ENCODE results near the gene APBA2. TPM values are rescaled to one million over a fixed set of nuclear protein-coding genes. Genes with fewer than 3 reads are reported as not detected.

APBA2 gene
- total RNA-seq, 2 experiments from 2014 or later = not detected

- Histone ChIP-seq H3K27ac (ENCODE audit: low read depth, low read length, poor library complexity, severe bottlenecking) (no peak overlapping the region), H3K4me1 (ENCODE audit: insufficient read depth, low read length, poor library complexity, severe bottlenecking) (no peaks in the 10 kb centered on the region), H3K4me2 (ENCODE audit: low read length) (no peak overlapping the region), H3K9me3 (ENCODE audit: low read length) (no peaks in the 10 kb centered on the region), H2AFZ (ENCODE audit: low read length) (no peak overlapping the region), H3K79me2 (ENCODE audit: insufficient read depth, low read depth, low read length) (no peaks in the 10 kb centered on the region), H3K4me3 (ENCODE audit: low read depth, low read length, poor library complexity, severe bottlenecking) (no peak overlapping the region), H3K36me3 (ENCODE audit: insufficient read depth, low read length) (no peaks in the 10 kb centered on the region), H4K20me1 (ENCODE audit: insufficient read depth, low read length) (no peaks in the 10 kb centered on the region), H3K9me2 (ENCODE audit: insufficient read depth, low read length) (no peaks in the 10 kb centered on the region)
- POLR2A ChIA-PET = no interaction called here
- BruUV-seq (replicated peaks) = no TSS peak
- CTCF ChIA-PET (ENCODE audit: unreplicated experiment) = interaction anchor here (0.7 kb wide), 1 partner anchor 42 kb away, joined by 3 read pairs; no protein-coding TSS in a partner anchor
- DNase-seq (ENCODE audit: low spot score) = no peak
- intact Hi-C loops (cut with micrococcal nuclease; ENCODE audit: unreplicated experiment) = no loop called here
- TF ChIP-seq EZH2phosphoT487 (IDR thresholded peaks at IDR 0.05; ENCODE audit: borderline replicate concordance, low read depth, low read length) (no peak), CTCF (conservative IDR thresholded peaks at IDR 0.05; ENCODE audit: low read length) (no peak)
Observed at GRCh38 chr15:28996953-28997352, 111.2 kb downstream of the APBA2 start.

GRCh38 chr15:28997791-28998190 is 112.0 kb downstream of the APBA2 start:
- POLR2A ChIA-PET = no interaction called here

GRCh38 chr15:28998511-28998910 is 112.7 kb downstream of the APBA2 start:
- CTCF ChIA-PET (ENCODE audit: unreplicated experiment) = no interaction called here

More at GRCh38 chr15:28997791-28998190, 112.0 kb downstream of the APBA2 start:
- TF ChIP-seq CTCF (conservative IDR thresholded peaks at IDR 0.05; ENCODE audit: low read length) (no peak), EZH2phosphoT487 (IDR thresholded peaks at IDR 0.05; ENCODE audit: borderline replicate concordance, low read depth, low read length) (no peak)
- BruUV-seq (replicated peaks) = no TSS peak
- Histone ChIP-seq H4K20me1 (ENCODE audit: insufficient read depth, low read length) (no peaks in the 10 kb centered on the region), H3K4me2 (ENCODE audit: low read length) (no peak overlapping the region), H3K79me2 (ENCODE audit: insufficient read depth, low read depth, low read length) (no peaks in the 10 kb centered on the region), H3K9me2 (ENCODE audit: insufficient read depth, low read length) (no peaks in the 10 kb centered on the region), H3K27ac (ENCODE audit: low read depth, low read length, poor library complexity, severe bottlenecking) (no peak overlapping the region), H2AFZ (ENCODE audit: low read length) (no peak overlapping the region), H3K4me1 (ENCODE audit: insufficient read depth, low read length, poor library complexity, severe bottlenecking) (no peaks in the 10 kb centered on the region), H3K9me3 (ENCODE audit: low read length) (no peaks in the 10 kb centered on the region), H3K36me3 (ENCODE audit: insufficient read depth, low read length) (no peaks in the 10 kb centered on the region), H3K4me3 (ENCODE audit: low read depth, low read length, poor library complexity, severe bottlenecking) (no peak overlapping the region)
- CTCF ChIA-PET (ENCODE audit: unreplicated experiment) = no interaction called here
- no peak for DNase-seq (ENCODE audit: low spot score)
- intact Hi-C loops (cut with micrococcal nuclease; ENCODE audit: unreplicated experiment) = no loop called here

More at GRCh38 chr15:28998511-28998910, 112.7 kb downstream of the APBA2 start:
- Histone ChIP-seq H3K9me3 (ENCODE audit: low read length) (no peaks in the 10 kb centered on the region), H3K27ac (ENCODE audit: low read depth, low read length, poor library complexity, severe bottlenecking) (no peak overlapping the region), H3K9me2 (ENCODE audit: insufficient read depth, low read length) (no peaks in the 10 kb centered on the region), H3K4me3 (ENCODE audit: low read depth, low read length, poor library complexity, severe bottlenecking) (no peak overlapping the region), H3K4me2 (ENCODE audit: low read length) (no peak overlapping the region), H4K20me1 (ENCODE audit: insufficient read depth, low read length) (no peaks in the 10 kb centered on the region), H3K79me2 (ENCODE audit: insufficient read depth, low read depth, low read length) (no peaks in the 10 kb centered on the region), H3K4me1 (ENCODE audit: insufficient read depth, low read length, poor library complexity, severe bottlenecking) (no peaks in the 10 kb centered on the region), H2AFZ (ENCODE audit: low read length) (no peak overlapping the region), H3K36me3 (ENCODE audit: insufficient read depth, low read length) (no peaks in the 10 kb centered on the region)
- BruUV-seq (replicated peaks) = no TSS peak
- intact Hi-C loops (cut with micrococcal nuclease; ENCODE audit: unreplicated experiment) = no loop called here
- POLR2A ChIA-PET = no interaction called here
- TF ChIP-seq CTCF (conservative IDR thresholded peaks at IDR 0.05; ENCODE audit: low read length) = no peak
- no peak for TF ChIP-seq EZH2phosphoT487 (IDR thresholded peaks at IDR 0.05; ENCODE audit: borderline replicate concordance, low read depth, low read length)
- no peak for DNase-seq (ENCODE audit: low spot score)

Measured in OCI-LY7 (cell line).